Measurements from ENCODE around the gene SLC44A5.
A peak's percentile ranks its signal among the peaks of the same experiment; 100 is the strongest.
"Not testable (repeated sequence)": the region's sequence is repeated elsewhere in the genome, so short reads cannot be mapped to it uniquely, and the experiment has no call there.

The SLC44A5 gene

DNA sequence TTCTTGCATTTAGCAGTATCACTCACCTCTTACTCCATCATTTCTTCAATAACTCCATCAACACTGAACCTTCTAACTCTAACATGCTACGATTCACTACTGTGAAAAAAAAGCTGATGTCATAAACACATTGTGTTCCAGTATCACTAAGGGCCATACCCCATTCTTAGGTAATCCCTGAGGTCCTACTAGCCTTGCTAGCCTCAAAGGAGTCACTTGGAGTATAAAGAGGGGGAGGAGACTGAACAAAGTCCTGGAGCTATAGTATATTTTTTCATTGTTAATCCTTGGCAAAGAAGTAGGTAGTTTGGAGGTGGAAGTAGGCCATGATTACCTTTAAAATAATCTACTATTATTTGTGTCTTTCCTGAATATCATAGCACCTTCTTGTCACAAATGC is at the start of gene SLC44A5:
Gene SLC44A5 (minus strand): TSS at position 101 of the 400 bp plus-strand sequence. CDS start 69,667 bp downstream, outside the sequence.
- DNase-seq (ENCODE audit: low spot score) = no peak

DNA sequence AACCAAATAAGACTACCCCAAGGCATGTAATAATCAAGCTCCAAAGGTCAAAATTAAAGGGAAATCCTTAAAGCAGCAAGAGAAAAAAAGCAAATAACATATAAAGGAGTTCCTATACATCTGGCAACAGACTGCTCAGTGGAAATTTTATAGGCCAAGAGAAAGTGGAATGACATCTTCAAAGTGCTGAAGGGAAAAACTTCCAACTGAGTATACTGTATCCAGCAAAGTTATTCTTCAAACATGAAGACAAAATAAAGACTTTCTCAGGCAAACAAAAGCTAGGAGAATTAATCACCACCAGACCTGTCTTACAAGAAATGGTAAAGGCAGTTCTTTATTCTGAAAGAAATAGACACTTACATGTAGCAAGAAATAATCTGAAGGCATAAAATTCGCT is 45.0 kb upstream of the SLC44A5 start:
- no peak for DNase-seq (ENCODE audit: low spot score)

- DNase-seq (ENCODE audit: low spot score) = not testable (repeated sequence)
These were observed 36.3 kb upstream of the SLC44A5 start for GRCh38 chr1:75647183-75647582.

DNA sequence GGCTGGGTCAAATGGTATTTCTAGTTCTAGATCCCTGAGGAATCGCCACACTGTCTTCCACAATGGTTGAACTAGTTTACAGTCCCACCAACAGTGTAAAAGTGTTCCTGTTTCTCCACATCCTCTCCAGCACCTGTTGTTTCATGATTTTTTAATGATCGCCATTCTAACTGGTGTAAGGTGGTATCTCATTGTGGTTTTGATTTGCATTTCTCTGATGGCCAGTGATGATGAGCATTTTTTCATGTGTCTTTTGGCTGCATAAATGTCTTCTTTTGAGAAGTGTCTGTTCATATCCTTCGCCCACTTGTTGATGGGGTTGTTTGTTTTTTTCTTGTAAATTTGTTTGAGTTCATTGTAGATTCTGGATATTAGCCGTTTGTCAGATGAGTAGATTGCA is 34.2 kb upstream of the SLC44A5 start:
- DNase-seq (ENCODE audit: low spot score) = not testable (repeated sequence)

GRCh38 chr1:75643460-75643859 is 32.5 kb upstream of the SLC44A5 start:
- DNase-seq (ENCODE audit: low spot score) = no peak

- DNase-seq (ENCODE audit: low spot score) = no peak
These were observed 30.4 kb upstream of the SLC44A5 start for GRCh38 chr1:75641325-75641724.

- DNase-seq (ENCODE audit: low spot score) = no peak
These were observed 29.2 kb upstream of the SLC44A5 start for GRCh38 chr1:75640137-75640536.

GRCh38 chr1:75632350-75632949 is 21.5 kb upstream of the SLC44A5 start:
- peak; percentile 40 for DNase-seq (ENCODE audit: low spot score)

GRCh38 chr1:75630998-75631397 is 20.1 kb upstream of the SLC44A5 start:
- no peak for DNase-seq (ENCODE audit: low spot score)

GRCh38 chr1:75630004-75630594 is 19.2 kb upstream of the SLC44A5 start:
- DNase-seq (ENCODE audit: low spot score) = no peak

- DNase-seq (ENCODE audit: low spot score) = no peak
These were observed 14.9 kb upstream of the SLC44A5 start for GRCh38 chr1:75625795-75626194.

DNA sequence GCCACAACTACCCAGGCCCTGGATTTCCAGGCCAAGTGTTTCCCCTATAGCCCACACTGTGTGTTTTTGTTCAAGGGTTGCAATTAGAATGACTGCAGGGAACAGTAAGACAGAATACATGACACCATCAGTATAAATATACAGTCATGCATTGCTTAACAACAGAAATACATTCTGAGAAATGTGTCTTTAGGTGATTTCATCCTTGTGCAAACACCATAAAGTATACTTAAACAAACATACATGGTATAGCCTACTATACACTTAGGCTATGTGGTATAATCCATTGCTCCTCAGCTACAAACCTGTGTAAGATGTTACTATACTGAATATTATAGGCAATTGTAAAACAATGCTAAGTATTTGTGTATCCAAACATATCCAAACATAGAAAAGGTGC is 7.5 kb upstream of the SLC44A5 start:
- DNase-seq (ENCODE audit: low spot score) = no peak

DNA sequence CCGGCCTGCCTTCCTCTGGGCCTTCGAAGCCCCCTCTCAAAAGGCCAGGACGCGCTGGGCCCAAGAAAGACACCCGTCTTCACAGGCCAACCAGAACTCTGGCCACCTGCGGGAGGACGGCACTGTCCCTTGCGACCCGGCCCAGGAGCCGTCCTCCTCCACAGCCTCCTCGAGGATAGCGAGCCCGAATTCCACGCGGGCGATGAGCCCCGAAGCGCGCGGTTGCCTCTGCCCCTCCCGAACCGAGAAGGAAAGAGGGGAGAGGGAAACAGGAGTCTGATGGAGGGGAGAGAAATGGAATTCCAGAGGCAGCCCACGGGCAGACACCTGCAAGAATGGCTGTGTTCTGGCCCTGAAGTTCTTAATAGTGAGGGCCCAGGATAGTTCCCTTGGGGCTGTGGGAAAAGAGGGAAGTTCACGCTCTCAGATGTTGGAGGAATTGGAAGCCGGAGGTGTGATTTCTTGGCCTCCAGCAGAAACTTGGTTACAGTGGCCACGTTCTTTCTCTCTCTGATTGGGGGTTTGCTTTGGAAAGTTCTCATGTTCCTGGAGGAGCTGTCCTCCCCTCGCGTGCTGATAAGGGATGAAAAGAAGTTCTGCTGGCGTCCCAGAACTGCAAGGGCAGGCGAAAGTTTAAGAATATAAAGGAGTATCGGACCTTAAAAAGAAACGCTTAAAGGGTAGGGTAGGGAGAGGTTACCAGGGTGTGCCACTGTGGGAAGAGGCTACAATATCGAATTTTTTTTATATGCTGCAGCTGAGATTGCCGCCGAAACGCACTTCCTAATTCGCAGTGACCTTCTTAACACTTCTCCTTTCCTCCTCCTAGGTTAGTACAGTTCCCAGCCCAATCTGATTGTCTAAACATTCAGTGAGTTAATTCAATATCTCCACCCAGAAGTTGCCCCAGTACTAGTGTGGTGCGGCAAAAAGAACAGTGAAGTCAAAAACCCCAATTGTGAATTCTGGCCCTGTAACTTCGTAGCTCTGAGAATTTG is 5.8 kb upstream of the SLC44A5 start:
- peak; percentile 44 for DNase-seq (ENCODE audit: low spot score)

DNA sequence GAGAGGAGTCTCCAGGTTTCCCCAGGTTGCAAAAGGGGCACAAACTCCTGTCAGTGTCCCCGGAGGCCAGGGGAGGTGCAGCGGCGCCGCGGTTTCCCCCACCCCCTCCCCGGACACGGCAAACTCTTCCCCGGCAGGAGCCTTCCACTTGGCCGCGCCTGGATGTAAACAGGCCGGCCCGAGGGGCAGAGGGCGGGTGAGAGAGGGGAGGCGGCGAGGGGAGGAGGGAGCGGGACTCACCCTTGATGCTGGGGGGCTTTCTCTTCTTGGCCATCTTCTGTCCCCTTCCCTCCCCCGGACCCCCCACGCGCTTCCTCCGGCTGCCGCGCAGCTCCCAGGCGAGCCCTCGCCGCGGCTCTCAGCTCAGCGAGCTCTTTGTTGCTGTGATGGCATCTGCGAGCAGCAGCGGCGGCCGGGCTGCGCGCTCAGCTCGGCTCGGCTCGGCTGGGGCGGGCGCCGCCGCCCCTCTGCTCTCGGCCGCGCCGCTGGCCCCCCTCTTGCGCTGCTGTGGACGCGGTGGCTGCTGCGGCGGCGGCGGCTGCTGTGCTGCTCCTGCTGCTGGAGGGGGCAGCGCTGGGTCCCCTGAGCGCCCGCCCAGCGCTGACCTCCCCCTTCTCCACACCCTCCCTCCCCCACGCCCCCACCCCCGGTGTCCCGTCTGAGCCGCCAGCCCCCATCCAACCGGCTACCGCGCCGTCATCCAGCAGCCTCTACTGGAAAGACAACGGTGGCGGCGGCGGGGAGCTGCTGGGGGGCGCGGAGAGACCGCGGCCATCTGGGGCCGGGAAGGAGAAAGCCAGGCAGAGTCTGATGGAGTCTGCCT is 4.9 kb upstream of the SLC44A5 start:
- peak; percentile 65 for DNase-seq (ENCODE audit: low spot score)

DNA sequence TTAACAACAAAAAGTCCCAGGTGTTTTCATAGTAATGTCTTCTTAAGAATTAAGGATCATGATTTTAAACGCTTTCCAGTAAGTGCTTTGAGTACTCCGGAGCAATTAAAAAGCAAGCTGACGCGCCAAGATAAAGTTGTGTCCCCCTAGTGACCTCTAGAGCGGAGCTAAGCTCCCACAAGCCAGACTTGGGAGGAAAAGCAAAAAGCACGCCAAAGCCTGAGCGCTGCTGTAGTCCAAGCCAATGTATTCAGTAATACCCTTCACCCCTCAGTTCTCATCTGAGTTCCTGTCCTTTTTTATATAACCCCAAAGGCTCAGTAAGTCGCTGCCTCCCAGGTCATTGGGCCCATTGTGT is 3.5 kb upstream of the SLC44A5 start:
- no peak for DNase-seq (ENCODE audit: low spot score)

GRCh38 chr1:75613916-75614315 is 3.0 kb upstream of the SLC44A5 start:
- no peak for DNase-seq (ENCODE audit: low spot score)

DNA sequence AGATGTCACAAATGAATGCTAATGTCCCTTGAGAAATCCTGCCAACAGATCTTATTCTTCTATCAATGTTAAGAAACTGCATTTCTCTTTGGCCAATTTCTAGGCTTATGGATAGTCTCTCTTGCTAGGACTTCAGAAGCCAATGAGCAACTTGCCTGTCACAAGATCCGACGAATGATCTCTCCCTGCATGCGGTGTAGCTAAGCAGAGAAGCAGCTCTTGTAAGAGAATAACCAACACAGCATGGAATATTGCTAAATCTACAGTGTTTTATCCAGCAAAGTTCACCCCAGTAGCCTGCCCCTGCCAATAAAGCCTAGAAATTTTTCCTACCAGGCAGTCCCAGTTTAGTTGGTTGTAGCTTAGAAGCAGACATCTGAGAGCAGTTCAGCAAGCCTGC is 2.1 kb upstream of the SLC44A5 start:
- no peak for DNase-seq (ENCODE audit: low spot score)

DNA sequence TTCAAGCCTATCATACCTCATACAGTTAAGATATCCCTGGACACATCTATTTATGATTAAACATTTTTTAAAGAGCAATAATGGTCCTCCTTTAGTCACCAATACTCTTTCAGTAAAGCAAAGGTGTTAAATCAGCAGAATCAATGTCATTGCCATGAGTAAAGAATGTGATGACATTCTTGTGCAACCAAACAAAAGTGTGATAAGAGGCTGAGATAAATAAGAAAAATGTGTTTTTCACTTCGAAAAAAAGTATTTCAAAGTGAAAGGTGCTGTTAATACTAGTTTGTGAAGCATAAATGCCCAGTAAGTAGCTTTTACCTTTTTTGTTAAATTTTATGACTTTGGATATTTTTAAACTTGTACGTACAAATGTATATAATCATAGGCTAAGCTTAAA is 8.4 kb downstream of the SLC44A5 start:
- no peak for DNase-seq (ENCODE audit: low spot score)

GRCh38 chr1:75600781-75601180 is 10.1 kb downstream of the SLC44A5 start:
- DNase-seq (ENCODE audit: low spot score) = no peak

- DNase-seq (ENCODE audit: low spot score) = no peak
These were observed 16.6 kb downstream of the SLC44A5 start for GRCh38 chr1:75594327-75594726.

DNA sequence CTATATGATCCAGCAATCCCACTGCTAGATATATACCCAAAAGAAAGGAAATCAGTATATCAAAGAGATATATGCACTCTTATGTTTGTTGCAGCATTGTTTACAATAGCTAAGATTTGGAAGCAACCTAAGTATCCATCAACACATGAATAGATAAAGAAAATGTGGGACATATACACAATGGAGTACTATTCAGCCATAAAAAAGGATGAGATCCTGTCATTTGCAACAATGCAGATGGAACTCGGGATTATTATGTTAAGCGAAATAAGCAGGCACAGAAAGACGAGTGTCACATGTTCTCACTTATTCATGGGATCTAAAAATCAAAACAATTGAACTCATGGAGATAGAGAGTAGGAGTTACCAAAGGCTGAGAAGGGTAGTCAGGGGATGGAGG is 17.5 kb downstream of the SLC44A5 start:
- not testable (repeated sequence) for DNase-seq (ENCODE audit: low spot score)

- DNase-seq (ENCODE audit: low spot score) = no peak
These were observed 21.3 kb downstream of the SLC44A5 start for GRCh38 chr1:75589637-75590036.
